Thyroid gland (tissue), 4 donors: Measurements from ENCODE around the gene SRGAP1. TPM values are rescaled to one million over a fixed set of nuclear protein-coding genes. Genes with fewer than 3 reads are reported as not detected.

Experiments
- DNase-seq, 2 donors: peaks; one replicate each; pipeline ENCODE4 v3.0.0-alpha.2; 2019
- H3K27ac ChIP-seq, 3 donors: fragments of 200-600 bp; sonication (generic); 1 replicate in 2 of 3; 2 replicates in 1 of 3; pipeline ENCODE4 v1.5.1; 2016 to 2019; ENCODE audit warnings: mild to moderate bottlenecking in 1 of 3, moderate library complexity in 1 of 3
- H3K27me3 ChIP-seq: fragments of 200-600 bp; sonication (generic); one replicate; pipeline ENCODE4 v1.5.1; 2019
- H3K36me3 ChIP-seq, 2 donors: fragments of 200-600 bp; sonication (generic); one replicate each; pipeline ENCODE4 v1.5.1; 2016 to 2019
- H3K4me1 ChIP-seq, 2 donors: fragments of 200-600 bp; sonication (generic); one replicate each; pipeline ENCODE4 v1.5.1; 2017 to 2019
- H3K4me3 ChIP-seq, 3 donors: fragments of 200-600 bp; sonication (generic); replicated peaks in 1 of 3; 1 replicate in 2 of 3; 2 replicates in 1 of 3; pipeline ENCODE4 v1.5.1; 2016; ENCODE audit warnings: mild to moderate bottlenecking in 1 of 3
- H3K9me3 ChIP-seq: fragments of 200-600 bp; sonication (generic); one replicate; pipeline ENCODE4 v1.5.1; 2017
- POLR2A ChIP-seq, 2 donors: fragments of 450-650 bp; IDR thresholded peaks; one replicate each; pipeline ENCODE4 v1.6.1; 2017; ENCODE audit warnings: antibody characterized with exemption in 2 of 2, mild to moderate bottlenecking in 2 of 2, moderate library complexity in 1 of 2
- WGBS, 2 donors: methylation state at CpG; one replicate each; pipeline ENCODE4 v1.1.5; 2017; 5-methylcytosine and 5-hydroxymethylcytosine counted together
- intact Hi-C: fragments of 100-400 bp; cut with DNase I; formaldehyde crosslinking; loops from one replicate; pipeline ENCODE4 v1.15.1; 2023
- total RNA-seq, 4 donors: library from RNA; depleted of rRNA; stranded (reverse); fragments of >200 nt; gene quantifications; one replicate each; pipeline ENCODE4 v1.2.3, GENCODE V29; 2016
- TF ChIP-seq, protein P1 (sequence below), 6 experiments: fragments of 200-600 bp in 3 of 6; fragments of 450-650 bp in 3 of 6; sonication (generic) in 3 of 6; IDR thresholded peaks; one replicate each; pipeline ENCODE4 v1.5.1; 2016 to 2019; ENCODE audit warnings: antibody characterized with exemption in 6 of 6, mild to moderate bottlenecking in 2 of 6, inconsistent platforms in 1 of 6, moderate library complexity in 1 of 6

SRGAP1 gene
- total RNA-seq, 4 donors from 2014 or later: 14.1 to 26.3 (median 20.9) TPM

GRCh38 chr12:63934936-63935335, 90.4 kb downstream of the SRGAP1 start:
- no peak for TF ChIP-seq POLR2A (IDR thresholded peaks at IDR 0.05)

GRCh38 chr12:63935361-63935760, 90.9 kb downstream of the SRGAP1 start:
- H3K36me3 ChIP-seq: no peaks in the 10 kb centered on the region

More at GRCh38 chr12:63934936-63935335, 90.4 kb downstream of the SRGAP1 start:
- H3K27me3 ChIP-seq: no peaks in the 10 kb centered on the region
- no peak overlapping the region for H3K4me3 ChIP-seq
- H3K4me1 ChIP-seq: peaks cover 9 to 22% of the 10 kb centered on the region in 2 donors
- no peak overlapping the region for H3K27ac ChIP-seq
- no peaks in the 10 kb centered on the region for H3K36me3 ChIP-seq
- WGBS, 2 donors: 68 to 71% methylated on average over 7 of the region's 7 CpGs
- intact Hi-C loops: no loop called here
- DNase-seq: peak in 1 of 2 donors; percentile 37
- H3K9me3 ChIP-seq: no peaks in the 10 kb centered on the region

DNA sequence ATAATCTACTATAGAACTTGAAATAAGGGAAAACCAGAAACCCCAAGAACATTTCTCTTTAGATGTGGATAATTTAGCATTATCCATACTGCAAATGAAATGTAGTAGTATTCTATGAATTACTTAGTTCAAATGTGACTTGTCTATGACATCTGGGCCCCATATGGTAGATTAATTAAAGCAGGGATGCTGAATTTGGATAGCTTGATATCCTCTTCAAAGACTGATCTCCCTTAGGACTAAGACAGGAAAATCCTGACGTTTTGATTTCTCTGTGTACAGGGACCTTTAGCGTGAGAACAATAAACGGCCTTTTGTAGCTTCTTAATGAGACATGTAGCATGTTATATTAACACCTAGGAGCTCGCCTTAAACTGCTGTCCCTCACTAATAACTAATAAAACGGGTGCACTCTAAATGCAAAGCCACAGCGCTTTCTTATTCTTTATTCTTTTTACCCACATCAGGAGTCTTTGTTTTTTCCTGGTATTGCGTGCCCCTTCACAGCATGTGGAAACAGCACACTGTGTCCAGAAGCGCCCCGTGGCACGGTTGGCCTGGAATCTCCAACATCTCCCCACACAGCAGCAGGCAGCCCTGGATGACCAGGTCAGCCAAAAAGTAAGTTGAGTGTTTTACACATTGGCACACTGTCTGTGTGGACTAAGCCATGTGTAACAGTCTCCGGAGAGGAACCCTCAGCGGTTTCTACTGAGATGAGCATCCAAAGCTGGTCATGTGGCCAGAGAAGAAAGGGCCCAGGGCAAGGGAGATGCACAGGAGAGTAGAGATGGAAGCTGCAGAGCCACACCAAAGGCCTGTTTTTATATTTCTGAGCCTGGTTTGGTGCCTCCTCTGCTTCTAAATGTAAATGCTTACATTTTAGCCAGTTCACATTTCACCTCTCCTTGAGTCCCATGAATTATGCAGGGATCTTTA, 93.1 kb downstream of the SRGAP1 start:
- no peak for TF ChIP-seq POLR2A (IDR thresholded peaks at IDR 0.05)
- TF ChIP-seq, protein P1, sequence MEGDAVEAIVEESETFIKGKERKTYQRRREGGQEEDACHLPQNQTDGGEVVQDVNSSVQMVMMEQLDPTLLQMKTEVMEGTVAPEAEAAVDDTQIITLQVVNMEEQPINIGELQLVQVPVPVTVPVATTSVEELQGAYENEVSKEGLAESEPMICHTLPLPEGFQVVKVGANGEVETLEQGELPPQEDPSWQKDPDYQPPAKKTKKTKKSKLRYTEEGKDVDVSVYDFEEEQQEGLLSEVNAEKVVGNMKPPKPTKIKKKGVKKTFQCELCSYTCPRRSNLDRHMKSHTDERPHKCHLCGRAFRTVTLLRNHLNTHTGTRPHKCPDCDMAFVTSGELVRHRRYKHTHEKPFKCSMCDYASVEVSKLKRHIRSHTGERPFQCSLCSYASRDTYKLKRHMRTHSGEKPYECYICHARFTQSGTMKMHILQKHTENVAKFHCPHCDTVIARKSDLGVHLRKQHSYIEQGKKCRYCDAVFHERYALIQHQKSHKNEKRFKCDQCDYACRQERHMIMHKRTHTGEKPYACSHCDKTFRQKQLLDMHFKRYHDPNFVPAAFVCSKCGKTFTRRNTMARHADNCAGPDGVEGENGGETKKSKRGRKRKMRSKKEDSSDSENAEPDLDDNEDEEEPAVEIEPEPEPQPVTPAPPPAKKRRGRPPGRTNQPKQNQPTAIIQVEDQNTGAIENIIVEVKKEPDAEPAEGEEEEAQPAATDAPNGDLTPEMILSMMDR (IDR thresholded peaks at IDR 0.05): no peak
- Histone ChIP-seq H3K36me3 (no peaks in the 10 kb centered on the region), H3K9me3 (no peaks in the 10 kb centered on the region), H3K4me1 (peaks cover 12 to 29% of the 10 kb centered on the region in 2 donors), H3K27me3 (no peaks in the 10 kb centered on the region), H3K4me3 (no peak overlapping the region), H3K27ac (peak overlapping the region in 1 of 3 donors; percentile 23)
- peak; percentile 76 for DNase-seq
- intact Hi-C loops: no loop called here
- 57 to 58% methylated on average over 12 of the region's 12 CpGs for WGBS, 2 donors

More at GRCh38 chr12:63935361-63935760, 90.9 kb downstream of the SRGAP1 start:
- TF ChIP-seq, protein P1 (IDR thresholded peaks at IDR 0.05): no peak
- no peak for TF ChIP-seq POLR2A (IDR thresholded peaks at IDR 0.05)
- intact Hi-C loops: no loop called here
- H3K27ac ChIP-seq: no peak overlapping the region
- no peak for DNase-seq
- no peaks in the 10 kb centered on the region for H3K9me3 ChIP-seq
- H3K27me3 ChIP-seq: no peaks in the 10 kb centered on the region
- H3K4me1 ChIP-seq: peaks cover 12 to 22% of the 10 kb centered on the region in 2 donors
- no peak overlapping the region for H3K4me3 ChIP-seq

GRCh38 chr12:63940310-63941005, 96.0 kb downstream of the SRGAP1 start:
- H3K36me3 ChIP-seq: no peaks in the 10 kb centered on the region
- H3K4me3 ChIP-seq: no peak overlapping the region
- peaks cover 20 to 33% of the 10 kb centered on the region in 2 donors for H3K4me1 ChIP-seq
- DNase-seq: no peak
- WGBS, 2 donors: 81 to 85% methylated on average over 7 of the region's 7 CpGs
- H3K27ac ChIP-seq: no peak overlapping the region
- TF ChIP-seq POLR2A (IDR thresholded peaks at IDR 0.05): no peak
- TF ChIP-seq, protein P1 (IDR thresholded peaks at IDR 0.05): no peak
- no peaks in the 10 kb centered on the region for H3K9me3 ChIP-seq
- intact Hi-C loops: no loop called here
- H3K27me3 ChIP-seq: no peaks in the 10 kb centered on the region

DNA sequence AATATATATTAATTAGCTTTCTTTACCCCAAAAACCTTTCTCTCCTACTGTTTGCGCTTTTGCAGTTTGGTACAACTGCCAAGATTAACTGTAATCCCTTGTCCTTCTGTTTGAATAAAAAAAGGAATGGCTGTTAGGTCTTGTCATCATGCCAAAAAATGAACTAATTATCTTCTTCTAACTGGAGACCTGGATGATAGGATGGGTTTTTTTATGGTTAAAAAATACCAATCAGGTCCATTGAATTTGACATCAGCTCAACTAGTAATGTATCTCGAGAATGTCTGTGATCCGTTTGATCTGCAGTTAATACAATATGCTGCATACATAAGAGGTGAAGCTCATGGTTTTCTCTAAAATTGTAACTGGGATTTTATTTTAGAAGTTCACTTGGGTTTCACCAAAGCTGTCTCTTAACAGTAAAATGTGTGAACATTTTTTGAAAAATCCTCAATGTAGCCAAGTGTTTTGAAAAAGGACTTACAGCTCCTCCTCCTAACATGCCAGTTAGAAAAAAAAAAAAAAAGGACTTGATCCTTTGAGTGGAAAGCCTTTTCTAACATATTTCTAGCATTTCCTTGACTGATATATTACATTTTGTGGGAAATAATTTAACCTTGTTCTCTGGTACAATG, 96.8 kb downstream of the SRGAP1 start:
- H3K27ac ChIP-seq: no peak overlapping the region

More for the DNA sequence above, 96.8 kb downstream of the SRGAP1 start:
- Histone ChIP-seq H3K27me3 (no peaks in the 10 kb centered on the region), H3K4me1 (peaks cover 25 to 35% of the 10 kb centered on the region in 2 donors), H3K9me3 (no peaks in the 10 kb centered on the region), H3K36me3 (no peaks in the 10 kb centered on the region), H3K4me3 (no peak overlapping the region)
- 96 to 97% methylated on average over 3 of the region's 3 CpGs for WGBS, 2 donors
- intact Hi-C loops: no loop called here
- no peak for TF ChIP-seq POLR2A (IDR thresholded peaks at IDR 0.05)
- TF ChIP-seq, protein P1 (IDR thresholded peaks at IDR 0.05): no peak
- DNase-seq: no peak
